GM23248 (cell line): ENCODE data around the gene TNRC6B.

Experiments used
- EZH2 ChIP-seq: fragments of 200-600 bp; sonication (generic); IDR thresholded peaks from 2 replicates; pipeline ENCODE4 v1.6.1; 2018; ENCODE audit warnings: antibody characterized with exemption, mild to moderate bottlenecking; ENCODE audit not compliant: insufficient read depth, poor library complexity, severe bottlenecking
- EZH2phosphoT487 ChIP-seq: fragments of 200-600 bp; sonication (generic); IDR thresholded peaks from 2 replicates; pipeline ENCODE4 v1.6.1; 2018; ENCODE audit warnings: antibody characterized with exemption, moderate library complexity, mild to moderate bottlenecking, low read depth; ENCODE audit not compliant: insufficient read depth

GRCh38 chr22:40220316-40221054 is 42.8 kb downstream of the TNRC6B start:
- TF ChIP-seq EZH2 (no peak), EZH2phosphoT487 (no peak)
